Measurements from ENCODE around the gene SPOUT1.

SPOUT1 gene

DNA sequence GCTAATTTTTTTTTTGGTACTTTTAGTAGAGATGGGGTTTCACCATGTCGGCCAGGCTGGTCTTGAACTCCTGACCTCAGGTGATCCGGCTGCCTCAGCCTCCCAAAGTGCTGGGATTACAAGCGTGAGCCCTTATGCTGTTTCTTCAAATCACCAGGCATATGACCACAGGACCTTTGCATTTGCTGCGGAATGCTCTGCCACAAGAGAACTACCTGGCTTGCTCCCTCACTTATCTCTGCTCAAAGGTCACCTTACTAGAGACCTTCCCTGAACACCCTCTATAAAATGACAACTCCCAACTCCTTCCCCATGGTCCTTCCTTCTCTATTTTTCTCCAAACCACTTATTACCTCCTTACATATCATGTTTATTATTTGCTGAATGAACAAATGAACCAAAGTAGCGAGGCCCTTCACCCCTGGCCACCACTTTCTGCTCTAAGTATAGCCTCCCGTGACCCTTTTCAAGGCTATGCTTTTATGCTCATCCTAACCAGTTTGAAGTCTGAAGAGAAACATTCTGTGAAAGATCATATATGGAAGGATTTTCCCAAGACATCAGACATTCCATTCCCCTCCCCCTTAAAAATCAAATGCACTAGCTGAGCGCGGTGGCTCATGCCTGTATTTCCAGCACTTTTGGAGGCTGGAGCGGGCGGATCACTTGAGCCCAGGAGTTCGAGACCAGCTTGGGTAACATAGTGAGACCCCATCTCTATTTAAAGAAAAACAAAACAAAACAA, 59.1 kb downstream of the SPOUT1 start:
- DNase-seq: no peak

Data from T1000 (cell line).